HUDEP-2 (cell line): Measurements from ENCODE around the gene SMCO2.

ENCODE experiments used
- DNase-seq, 76 experiments: peaks; one replicate each; lab custom pipeline; 2025; ENCODE audit not compliant: unreplicated experiment in 76 of 76; lab: John Stamatoyannopoulos, UW

SMCO2 gene

DNA sequence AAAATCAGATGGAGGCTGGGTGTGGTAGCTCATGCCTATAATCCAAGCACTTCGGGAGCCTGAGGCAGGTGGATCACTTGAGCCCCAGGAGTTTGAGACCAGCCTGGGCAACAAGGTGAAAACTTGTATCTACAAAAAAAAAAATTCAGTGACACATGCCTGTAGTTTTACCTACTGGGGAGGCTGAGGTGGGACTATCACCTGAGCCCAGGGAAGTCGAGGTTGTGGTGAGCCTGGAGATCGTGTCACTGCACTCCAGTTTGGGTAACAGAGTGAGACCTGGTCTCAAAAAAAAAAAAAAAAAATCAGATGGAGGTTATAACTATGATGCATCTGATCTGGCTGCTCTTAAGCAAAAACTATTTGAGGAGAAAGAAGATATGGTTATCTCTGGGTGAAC lies 50.9 kb downstream of the SMCO2 start:
- no peak for DNase-seq

- no peak for DNase-seq
Measured at GRCh38 chr12:27498149-27498548, 51.6 kb downstream of the SMCO2 start.

GRCh38 chr12:27498761-27499160 lies 52.2 kb downstream of the SMCO2 start:
- DNase-seq, result no peak

GRCh38 chr12:27499377-27499776 lies 52.8 kb downstream of the SMCO2 start:
- no peak for DNase-seq

DNA sequence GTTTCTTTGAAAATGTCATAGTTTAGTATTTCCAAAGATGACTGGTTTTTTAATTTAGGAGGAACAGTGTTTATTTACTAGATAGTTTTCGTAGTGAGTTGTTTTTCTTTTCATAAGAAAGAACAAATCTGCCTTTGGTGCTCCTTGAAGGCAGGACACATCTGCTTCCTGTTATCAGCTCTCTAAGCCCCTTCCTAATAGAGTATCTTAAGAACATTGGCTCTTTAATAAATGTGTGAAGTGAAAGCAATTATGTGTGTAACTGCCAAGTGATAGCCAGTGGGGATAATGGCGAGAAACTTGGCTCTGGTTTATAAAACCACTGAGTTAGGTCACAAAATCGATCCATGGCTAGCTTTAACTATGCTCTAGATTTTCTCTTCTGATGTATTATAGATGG lies 54.0 kb downstream of the SMCO2 start:
- DNase-seq, result no peak

DNA sequence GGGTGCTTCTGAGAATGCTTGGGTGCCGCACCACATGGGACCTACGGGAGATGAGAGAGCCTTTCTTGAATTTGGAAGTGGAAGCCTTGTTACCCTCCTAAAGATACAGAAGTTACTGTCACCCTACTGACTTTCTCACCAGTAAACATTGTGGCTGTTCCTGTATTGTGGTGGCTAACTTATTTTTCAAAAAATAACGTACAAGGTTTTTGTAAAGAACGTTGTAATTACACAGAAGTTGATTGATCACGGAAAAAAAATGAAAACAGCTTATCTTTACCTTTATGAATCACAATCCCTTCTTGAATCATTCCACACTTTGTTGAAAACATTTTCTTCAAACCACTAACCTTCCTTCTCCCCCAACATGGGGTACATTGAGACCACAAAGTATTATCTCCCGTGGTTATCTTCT lies 55.5 kb downstream of the SMCO2 start:
- no peak for DNase-seq

DNA sequence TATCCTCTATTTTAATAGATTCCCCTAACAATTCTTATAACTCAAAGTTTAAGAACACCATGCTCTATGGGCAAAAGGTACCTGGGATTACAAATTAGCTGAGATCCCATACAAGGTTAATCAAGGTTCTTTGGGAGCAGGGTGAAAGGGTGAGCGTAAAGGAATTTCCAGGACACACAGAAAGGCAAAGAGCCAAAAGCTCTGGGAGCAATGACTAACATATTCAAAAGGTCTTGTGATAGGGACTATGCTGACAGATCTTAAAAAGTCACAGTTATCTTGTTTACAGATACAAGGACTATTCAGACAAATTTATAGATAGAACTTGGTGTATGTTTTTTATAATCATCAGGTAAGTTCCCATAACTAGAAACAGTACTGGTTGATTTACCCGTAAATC lies 58.0 kb downstream of the SMCO2 start:
- no peak for DNase-seq

GRCh38 chr12:27505109-27505508 lies 58.6 kb downstream of the SMCO2 start:
- no peak for DNase-seq

DNA sequence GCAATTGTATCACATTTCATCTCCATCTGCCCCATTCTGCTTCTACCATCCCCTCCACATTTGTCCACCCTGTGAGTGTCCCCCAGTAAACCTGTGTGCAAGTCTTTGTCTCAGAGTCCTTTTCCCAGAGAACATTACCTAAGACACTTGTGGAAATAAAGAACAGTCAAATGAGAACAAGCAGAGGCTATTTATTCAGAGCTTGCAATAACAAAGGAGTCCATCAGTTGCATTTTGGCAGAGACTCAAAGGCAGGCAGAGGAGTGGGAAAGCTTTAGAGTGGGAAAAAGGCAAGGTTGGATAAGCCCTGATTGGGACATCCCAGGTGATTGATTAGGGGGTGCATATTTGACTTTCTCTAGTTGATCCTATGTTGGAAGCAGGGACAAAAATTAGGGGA lies 59.2 kb downstream of the SMCO2 start:
- DNase-seq, result no peak

GRCh38 chr12:27506645-27507189 lies 60.2 kb downstream of the SMCO2 start:
- DNase-seq, result no peak

- no peak for DNase-seq
Measured at GRCh38 chr12:27508736-27509431, 62.3 kb downstream of the SMCO2 start.

DNA sequence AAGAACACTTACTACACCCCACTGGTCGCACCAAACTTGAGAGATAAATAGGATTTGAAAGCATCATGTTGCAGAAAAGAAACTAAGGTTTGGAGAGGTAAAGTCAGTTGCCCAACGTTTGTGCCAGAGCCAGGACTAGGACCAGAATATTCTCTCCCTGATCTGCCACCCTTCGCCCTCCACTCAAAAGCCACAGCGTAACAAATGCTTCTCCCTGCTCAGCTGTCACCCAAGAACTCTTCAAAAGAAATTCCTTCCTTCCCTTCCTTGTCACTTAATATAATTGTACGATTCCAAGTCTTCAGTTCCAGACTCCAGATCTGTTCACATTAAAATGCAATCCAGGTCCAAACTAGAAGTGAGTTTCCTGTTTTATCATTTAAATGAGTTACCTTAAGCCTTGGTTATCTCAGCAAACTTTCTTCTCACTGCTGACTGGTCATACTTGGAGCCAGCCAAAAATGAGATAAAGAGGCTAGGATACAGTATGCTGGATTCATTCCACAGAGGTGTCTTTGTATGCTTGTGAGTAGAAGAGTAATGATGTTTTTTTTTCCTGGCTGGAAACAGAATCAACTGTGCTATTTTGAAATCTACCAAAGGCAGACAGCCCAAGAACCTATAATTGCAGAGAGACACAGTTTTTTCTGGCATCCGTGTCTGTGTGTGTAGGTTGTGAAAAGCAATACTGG lies 64.6 kb downstream of the SMCO2 start:
- no peak for DNase-seq

GRCh38 chr12:27511723-27512045 lies 65.1 kb downstream of the SMCO2 start:
- no peak for DNase-seq

GRCh38 chr12:27513155-27513824 lies 66.8 kb downstream of the SMCO2 start:
- no peak for DNase-seq

- no peak for DNase-seq
Measured at GRCh38 chr12:27515671-27516070, 69.1 kb downstream of the SMCO2 start.

- DNase-seq, result no peak
Measured at GRCh38 chr12:27516625-27517024, 70.1 kb downstream of the SMCO2 start.

DNA sequence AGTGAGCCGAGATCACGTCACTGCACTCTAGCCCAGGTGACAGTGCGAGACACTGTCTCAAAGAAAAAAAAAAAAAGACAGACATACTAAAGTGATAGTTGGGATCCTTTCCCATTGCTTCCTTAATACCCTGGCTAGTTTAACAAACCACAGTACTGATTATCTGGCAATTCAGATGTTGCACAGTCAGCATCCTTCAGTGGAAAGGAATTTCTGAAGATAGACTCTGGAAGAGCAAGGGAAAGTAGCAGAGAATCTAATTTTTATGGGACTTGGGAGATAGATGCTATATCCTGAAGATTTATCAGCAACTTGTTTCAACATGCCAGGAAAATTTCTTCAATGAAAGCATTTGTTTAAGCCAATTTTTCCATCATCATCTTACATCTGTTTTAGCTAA lies 71.0 kb downstream of the SMCO2 start:
- DNase-seq, result no peak

- no peak for DNase-seq
Measured at GRCh38 chr12:27517961-27518665, 71.6 kb downstream of the SMCO2 start.

- DNase-seq, result no peak
Measured at GRCh38 chr12:27521066-27521465, 74.5 kb downstream of the SMCO2 start.

- DNase-seq, result no peak
Measured at GRCh38 chr12:27521981-27522380, 75.4 kb downstream of the SMCO2 start.

DNA sequence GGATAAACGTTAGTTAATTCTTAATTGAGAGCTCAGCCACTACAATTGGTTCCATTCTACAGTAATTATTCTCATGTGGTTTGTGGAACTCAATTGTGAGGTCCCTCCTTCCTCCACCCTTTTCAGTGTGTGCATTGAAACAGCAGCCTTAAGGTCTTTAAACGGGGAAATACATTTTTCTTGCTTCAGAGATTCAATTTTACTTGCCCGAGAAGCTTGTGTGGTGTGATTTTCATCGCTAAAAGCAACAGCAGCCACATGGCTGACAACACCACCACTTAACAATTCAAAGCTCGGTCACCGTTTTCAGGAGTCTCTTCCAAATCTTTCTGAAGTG lies 76.7 kb downstream of the SMCO2 start:
- DNase-seq, result no peak
